ENCODE measurements around the gene LSG1.

Gene LSG1

DNA sequence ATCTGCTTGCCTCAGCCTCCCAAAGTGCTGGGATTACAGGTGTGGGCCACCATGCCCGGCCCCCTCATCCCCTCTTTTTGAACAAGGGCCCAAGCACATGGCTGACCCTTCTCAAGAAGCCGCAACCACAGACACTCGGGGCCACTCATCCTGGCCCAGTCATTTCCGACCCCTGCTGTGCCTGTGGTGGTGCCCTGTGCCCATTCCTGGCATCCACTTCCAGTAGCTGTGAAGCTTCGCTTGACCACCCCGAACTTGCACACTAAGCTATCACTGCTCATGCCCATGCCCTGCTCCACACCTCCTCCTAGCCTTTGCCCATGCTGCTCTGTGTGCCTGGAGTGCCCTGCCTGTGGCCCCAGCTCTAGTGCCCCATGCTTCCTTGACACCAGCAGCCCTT is 47.0 kb downstream of the LSG1 start:
- TF ChIP-seq, protein P1, sequence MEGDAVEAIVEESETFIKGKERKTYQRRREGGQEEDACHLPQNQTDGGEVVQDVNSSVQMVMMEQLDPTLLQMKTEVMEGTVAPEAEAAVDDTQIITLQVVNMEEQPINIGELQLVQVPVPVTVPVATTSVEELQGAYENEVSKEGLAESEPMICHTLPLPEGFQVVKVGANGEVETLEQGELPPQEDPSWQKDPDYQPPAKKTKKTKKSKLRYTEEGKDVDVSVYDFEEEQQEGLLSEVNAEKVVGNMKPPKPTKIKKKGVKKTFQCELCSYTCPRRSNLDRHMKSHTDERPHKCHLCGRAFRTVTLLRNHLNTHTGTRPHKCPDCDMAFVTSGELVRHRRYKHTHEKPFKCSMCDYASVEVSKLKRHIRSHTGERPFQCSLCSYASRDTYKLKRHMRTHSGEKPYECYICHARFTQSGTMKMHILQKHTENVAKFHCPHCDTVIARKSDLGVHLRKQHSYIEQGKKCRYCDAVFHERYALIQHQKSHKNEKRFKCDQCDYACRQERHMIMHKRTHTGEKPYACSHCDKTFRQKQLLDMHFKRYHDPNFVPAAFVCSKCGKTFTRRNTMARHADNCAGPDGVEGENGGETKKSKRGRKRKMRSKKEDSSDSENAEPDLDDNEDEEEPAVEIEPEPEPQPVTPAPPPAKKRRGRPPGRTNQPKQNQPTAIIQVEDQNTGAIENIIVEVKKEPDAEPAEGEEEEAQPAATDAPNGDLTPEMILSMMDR (IDR thresholded peaks at IDR 0.05): no peak

DNA sequence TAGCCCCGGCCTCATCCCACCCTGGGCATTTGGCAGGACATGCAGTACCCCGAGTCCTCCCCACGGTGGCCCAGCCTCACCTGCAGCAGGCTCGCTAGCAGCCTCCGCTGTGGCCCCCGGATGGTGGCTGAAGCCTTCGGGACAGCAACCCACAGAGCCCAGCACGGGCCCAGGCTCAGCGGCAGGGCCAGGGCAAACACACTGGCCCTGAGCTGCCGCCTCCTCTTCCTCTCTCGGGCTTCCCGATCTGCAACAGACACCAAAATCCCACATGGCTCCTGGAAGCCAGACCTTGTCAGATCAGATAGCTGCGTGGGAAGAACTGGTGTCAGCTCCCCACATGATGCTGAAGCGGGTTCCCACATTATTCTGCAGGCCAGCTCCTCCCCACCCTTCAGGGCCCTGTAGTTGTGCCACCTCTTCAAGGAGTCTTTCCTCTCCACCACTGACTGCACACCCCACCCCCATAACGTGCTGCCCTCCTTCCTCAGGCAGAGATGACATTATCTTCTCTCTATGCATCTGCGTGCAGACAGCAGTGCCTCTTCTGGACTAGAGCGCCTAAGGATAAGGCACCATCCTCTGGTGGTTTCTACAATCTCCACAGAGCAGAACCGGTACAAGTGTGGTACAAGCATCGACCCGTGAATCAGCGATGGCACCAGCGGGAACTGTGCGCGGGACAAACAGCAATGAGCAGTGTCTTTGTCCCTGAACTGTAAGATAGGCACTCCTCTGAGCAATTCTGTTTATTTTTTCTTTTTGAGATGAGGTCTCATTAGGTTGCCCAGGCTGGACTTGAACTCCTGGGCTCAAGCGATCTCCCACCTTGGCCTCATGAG is 48.3 kb downstream of the LSG1 start:
- TF ChIP-seq, protein P1 (IDR thresholded peaks at IDR 0.05): no peak

DNA sequence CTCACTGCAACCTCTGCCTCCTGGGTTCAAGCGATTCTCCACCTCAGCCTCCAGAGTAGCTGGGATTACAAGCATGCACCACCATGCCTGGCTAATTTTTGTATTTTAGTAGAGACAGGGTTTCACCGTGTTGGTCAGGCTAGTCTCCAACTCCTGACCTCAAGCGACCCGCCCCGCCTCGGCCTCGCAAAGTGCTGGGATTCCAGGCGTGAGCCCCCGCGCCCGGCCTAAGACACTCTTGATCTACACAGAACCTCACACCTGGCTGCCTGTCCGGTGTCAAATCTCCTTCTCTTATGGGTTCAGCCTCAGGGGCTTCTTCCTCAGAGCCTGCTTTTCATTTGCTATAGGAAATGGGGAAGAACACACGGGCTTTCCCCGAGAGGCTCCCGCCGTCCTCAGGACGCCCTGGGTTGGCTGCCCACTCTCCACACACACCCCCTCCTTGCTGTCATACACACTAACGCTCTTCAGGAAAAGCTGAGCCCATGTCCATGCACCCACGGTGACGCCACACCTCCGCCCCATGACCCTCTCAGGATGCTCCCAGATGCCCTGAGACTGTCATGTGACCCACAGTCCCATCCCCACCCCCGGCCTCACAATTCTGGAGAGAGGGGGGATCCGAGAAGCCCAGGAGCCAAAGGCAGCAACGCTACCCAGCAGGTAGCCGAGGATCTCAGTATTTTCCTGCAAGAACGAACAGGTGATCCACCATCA is 49.2 kb downstream of the LSG1 start:
- TF ChIP-seq, protein P1 (IDR thresholded peaks at IDR 0.05): no peak

DNA sequence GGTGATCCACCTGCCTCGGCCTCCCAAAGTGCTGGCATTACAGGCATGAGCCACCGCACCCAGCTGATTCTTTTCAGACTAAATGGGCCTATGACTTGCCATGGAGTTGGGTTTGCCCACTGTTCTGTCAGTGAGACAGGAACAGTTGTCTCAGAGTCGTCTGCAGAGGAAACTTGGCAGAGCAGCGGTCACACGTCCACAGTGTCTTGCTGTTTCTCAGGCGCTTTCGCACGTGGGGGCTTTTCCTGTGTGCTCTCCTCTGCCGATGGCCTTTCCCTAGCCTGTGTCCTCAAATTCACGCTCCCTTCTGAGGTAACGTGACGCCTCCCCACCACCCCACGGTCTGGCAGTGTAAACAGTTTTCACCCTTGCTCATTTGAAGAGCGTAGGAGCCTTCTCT is 50.0 kb downstream of the LSG1 start:
- TF ChIP-seq, protein P1 (IDR thresholded peaks at IDR 0.05): no peak

DNA sequence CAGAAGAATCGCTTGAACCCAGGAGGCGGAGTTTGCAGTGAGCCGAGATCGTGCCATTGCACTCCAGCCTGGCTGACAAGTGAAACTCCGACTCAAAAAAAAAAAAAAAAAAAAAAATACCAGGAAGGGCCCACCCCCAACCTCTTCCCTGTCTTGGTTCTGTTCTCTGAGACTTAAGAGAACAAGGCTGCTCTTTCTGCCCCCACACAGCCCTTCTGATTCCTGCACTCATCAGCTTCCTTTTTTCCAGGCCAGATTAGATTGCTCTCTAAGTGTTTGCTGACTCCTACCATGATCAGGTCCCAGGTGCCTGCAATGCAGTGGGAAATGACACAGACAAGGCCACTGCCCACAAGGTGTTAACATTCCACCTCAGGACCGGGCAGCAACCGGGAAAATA is 51.8 kb downstream of the LSG1 start:
- TF ChIP-seq, protein P1 (IDR thresholded peaks at IDR 0.05): no peak

DNA sequence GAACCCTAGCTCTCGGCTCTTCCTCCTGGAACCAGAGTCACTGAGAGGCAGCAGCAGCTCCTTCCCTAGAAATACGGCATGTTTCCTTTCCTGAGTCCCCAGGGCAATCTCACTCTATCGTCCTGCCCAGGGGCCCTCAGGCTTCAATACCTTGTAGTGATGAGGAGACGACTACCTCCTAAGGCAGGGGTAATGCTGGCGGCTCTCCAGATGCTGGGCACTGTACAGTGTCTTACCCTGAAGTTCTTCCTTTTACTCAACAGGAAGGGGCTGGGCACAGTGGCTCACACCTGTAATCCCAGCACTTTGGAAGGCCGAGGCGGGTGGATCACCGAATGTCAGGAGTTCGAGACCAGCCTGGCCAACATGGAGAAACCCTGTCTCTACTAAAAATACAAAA is 52.2 kb downstream of the LSG1 start:
- TF ChIP-seq, protein P1 (IDR thresholded peaks at IDR 0.05): no peak

DNA sequence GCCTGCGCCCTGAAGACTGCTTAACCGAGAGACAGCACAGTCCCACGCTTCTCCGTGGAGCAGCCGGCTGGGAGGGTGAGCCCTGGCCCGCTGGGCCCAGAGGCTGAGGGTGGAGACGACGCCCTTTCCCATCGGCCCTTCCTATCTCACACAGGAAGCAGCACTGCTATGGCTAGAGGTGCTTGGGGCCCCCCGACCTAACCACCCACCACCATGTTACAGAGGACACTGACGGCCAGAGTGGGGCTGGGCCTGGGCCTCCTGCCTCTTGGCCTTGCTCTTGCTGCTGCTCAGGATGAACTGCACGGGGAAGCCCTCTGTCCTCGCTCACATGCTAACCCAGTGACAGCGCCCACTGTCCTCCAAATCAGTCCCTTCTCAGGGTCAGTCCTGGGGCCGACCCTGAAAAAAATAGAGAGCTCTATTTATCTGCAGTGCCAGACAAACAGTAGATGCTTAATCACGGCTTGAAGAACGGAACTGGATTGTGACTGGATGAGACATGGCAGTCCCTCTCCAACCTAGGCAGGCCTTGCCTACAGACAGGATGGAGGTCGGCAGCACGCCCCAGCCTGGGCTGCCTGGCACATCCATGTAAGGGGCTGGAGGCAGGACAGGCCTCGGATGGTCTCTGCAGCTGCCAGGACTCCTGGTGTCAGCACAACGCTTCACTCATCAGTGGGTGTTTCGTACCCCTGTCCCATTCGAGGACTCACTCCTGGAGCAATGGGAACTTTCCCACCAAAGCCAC is 53.0 kb downstream of the LSG1 start:
- TF ChIP-seq, protein P1 (IDR thresholded peaks at IDR 0.05): no peak
